ENCODE measurements around the gene C22orf15. TPM values are rescaled to one million over a fixed set of nuclear protein-coding genes. Genes with fewer than 3 reads are reported as not detected.
A peak's percentile ranks its signal among the peaks of the same experiment; 100 is the strongest.

The C22orf15 gene
- total RNA-seq, 1 experiment from 2014 or later, result 2.0 TPM

- intact Hi-C loops (cut with micrococcal nuclease; ENCODE audit: unreplicated experiment), result no loop called here
Observed at GRCh38 chr22:23714596-23715578, 47.9 kb upstream of the C22orf15 start.

DNA sequence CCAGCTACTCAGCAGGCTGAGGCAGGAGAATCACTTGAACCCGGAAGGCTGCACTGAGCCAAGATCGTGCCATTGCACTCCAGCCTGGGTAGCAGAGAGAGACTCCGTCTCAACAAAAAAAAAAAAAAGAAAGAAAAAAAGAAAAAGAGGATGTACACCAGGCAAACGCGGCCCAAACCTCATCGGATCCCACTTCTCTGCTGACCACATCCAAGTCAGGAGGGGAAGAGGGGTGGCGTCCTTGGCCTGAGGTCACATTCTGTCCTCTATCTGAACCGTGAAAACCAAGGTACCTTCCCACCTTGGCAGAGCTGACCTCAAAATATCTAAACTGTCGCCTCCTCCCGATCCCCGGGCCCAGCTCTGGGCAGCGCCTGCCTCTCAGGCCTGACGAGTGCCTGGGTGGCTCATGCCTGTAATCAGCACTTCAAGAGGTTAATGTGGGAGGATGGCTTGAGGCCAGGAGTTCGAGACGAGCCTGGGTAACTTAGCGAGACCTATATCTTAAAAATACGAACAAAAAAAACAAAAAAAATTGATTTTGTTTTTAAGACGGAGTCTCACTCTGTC, 46.9 kb upstream of the C22orf15 start:
- BruUV-seq (replicated peaks), result no TSS peak
- peak overlapping the region; percentile 89 for H3K4me3 ChIP-seq (ENCODE audit: low read depth, low read length, poor library complexity, severe bottlenecking)
- no peak overlapping the region for H3K27ac ChIP-seq (ENCODE audit: low read depth, low read length, poor library complexity, severe bottlenecking)
- H3K9me3 ChIP-seq (ENCODE audit: low read depth, low read length, poor library complexity, severe bottlenecking), result no peaks in the 10 kb centered on the region
- ChIA-PET POLR2A (ENCODE audit: low non-redundant PET) (no interaction called here), CTCF (no interaction called here)
- H3K4me1 ChIP-seq (ENCODE audit: insufficient read depth, low read length, poor library complexity, severe bottlenecking), result peaks cover 4% of the 10 kb centered on the region
- intact Hi-C loops (cut with micrococcal nuclease; ENCODE audit: unreplicated experiment), result no loop called here
- peaks cover 8% of the 10 kb centered on the region for H3K36me3 ChIP-seq (ENCODE audit: insufficient read depth, low read length, poor library complexity, severe bottlenecking)
- TF ChIP-seq, protein P1, sequence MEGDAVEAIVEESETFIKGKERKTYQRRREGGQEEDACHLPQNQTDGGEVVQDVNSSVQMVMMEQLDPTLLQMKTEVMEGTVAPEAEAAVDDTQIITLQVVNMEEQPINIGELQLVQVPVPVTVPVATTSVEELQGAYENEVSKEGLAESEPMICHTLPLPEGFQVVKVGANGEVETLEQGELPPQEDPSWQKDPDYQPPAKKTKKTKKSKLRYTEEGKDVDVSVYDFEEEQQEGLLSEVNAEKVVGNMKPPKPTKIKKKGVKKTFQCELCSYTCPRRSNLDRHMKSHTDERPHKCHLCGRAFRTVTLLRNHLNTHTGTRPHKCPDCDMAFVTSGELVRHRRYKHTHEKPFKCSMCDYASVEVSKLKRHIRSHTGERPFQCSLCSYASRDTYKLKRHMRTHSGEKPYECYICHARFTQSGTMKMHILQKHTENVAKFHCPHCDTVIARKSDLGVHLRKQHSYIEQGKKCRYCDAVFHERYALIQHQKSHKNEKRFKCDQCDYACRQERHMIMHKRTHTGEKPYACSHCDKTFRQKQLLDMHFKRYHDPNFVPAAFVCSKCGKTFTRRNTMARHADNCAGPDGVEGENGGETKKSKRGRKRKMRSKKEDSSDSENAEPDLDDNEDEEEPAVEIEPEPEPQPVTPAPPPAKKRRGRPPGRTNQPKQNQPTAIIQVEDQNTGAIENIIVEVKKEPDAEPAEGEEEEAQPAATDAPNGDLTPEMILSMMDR (conservative IDR thresholded peaks at IDR 0.05; ENCODE audit: low read depth, low read length), result no peak
- TF ChIP-seq EZH2 (IDR thresholded peaks at IDR 0.05; ENCODE audit: borderline replicate concordance, low read depth, low read length, poor library complexity, severe bottlenecking), result no peak
- no peaks in the 10 kb centered on the region for H3K27me3 ChIP-seq (replicated peaks; ENCODE audit: insufficient read depth, low read depth, low read length, poor library complexity)
- DNase-seq (ENCODE audit: low spot score), result no peak

More at GRCh38 chr22:23714596-23715578, 47.9 kb upstream of the C22orf15 start:
- H3K9me3 ChIP-seq (ENCODE audit: low read depth, low read length, poor library complexity, severe bottlenecking), result no peaks in the 10 kb centered on the region
- CTCF ChIA-PET, result no interaction called here
- BruUV-seq (replicated peaks), result no TSS peak
- POLR2A ChIA-PET (ENCODE audit: low non-redundant PET), result no interaction called here
- H3K27me3 ChIP-seq (replicated peaks; ENCODE audit: insufficient read depth, low read depth, low read length, poor library complexity), result no peaks in the 10 kb centered on the region
- peaks cover 4% of the 10 kb centered on the region for H3K4me1 ChIP-seq (ENCODE audit: insufficient read depth, low read length, poor library complexity, severe bottlenecking)
- no peak overlapping the region for H3K4me3 ChIP-seq (ENCODE audit: low read depth, low read length, poor library complexity, severe bottlenecking)
- no peak overlapping the region for H3K27ac ChIP-seq (ENCODE audit: low read depth, low read length, poor library complexity, severe bottlenecking)
- no peak for DNase-seq (ENCODE audit: low spot score)
- TF ChIP-seq, protein P1 (conservative IDR thresholded peaks at IDR 0.05; ENCODE audit: low read depth, low read length), result no peak
- TF ChIP-seq EZH2 (IDR thresholded peaks at IDR 0.05; ENCODE audit: borderline replicate concordance, low read depth, low read length, poor library complexity, severe bottlenecking), result no peak
- H3K36me3 ChIP-seq (ENCODE audit: insufficient read depth, low read length, poor library complexity, severe bottlenecking), result peaks cover 8% of the 10 kb centered on the region

- CTCF ChIA-PET, result no interaction called here
- peak; percentile 94 for DNase-seq (ENCODE audit: low spot score)
- Histone ChIP-seq H3K9me3 (ENCODE audit: low read depth, low read length, poor library complexity, severe bottlenecking) (no peaks in the 10 kb centered on the region), H3K36me3 (ENCODE audit: insufficient read depth, low read length, poor library complexity, severe bottlenecking) (peaks cover 8% of the 10 kb centered on the region), H3K4me1 (ENCODE audit: insufficient read depth, low read length, poor library complexity, severe bottlenecking) (peaks cover 4% of the 10 kb centered on the region), H3K27ac (ENCODE audit: low read depth, low read length, poor library complexity, severe bottlenecking) (peak overlapping the region; percentile 84), H3K4me3 (ENCODE audit: low read depth, low read length, poor library complexity, severe bottlenecking) (peak overlapping the region; percentile 89), H3K27me3 (replicated peaks; ENCODE audit: insufficient read depth, low read depth, low read length, poor library complexity) (no peaks in the 10 kb centered on the region)
- TSS peak; percentile 50 for BruUV-seq (replicated peaks)
- TF ChIP-seq, protein P1 (conservative IDR thresholded peaks at IDR 0.05; ENCODE audit: low read depth, low read length), result no peak
- TF ChIP-seq EZH2 (IDR thresholded peaks at IDR 0.05; ENCODE audit: borderline replicate concordance, low read depth, low read length, poor library complexity, severe bottlenecking), result no peak
- intact Hi-C loops (cut with micrococcal nuclease; ENCODE audit: unreplicated experiment), result no loop called here
- POLR2A ChIA-PET (ENCODE audit: low non-redundant PET), result interaction anchor here (0.6 kb wide), 1 partner anchor 70 kb away, joined by 3 read pairs; no protein-coding TSS in a partner anchor
Observed at GRCh38 chr22:23716811-23717801, 45.7 kb upstream of the C22orf15 start.
